ENCODE results near the gene PAM.
"Not testable (repeated sequence)": the region's sequence is repeated elsewhere in the genome, so short reads cannot be mapped to it uniquely, and the experiment has no call there.

The PAM gene

DNA sequence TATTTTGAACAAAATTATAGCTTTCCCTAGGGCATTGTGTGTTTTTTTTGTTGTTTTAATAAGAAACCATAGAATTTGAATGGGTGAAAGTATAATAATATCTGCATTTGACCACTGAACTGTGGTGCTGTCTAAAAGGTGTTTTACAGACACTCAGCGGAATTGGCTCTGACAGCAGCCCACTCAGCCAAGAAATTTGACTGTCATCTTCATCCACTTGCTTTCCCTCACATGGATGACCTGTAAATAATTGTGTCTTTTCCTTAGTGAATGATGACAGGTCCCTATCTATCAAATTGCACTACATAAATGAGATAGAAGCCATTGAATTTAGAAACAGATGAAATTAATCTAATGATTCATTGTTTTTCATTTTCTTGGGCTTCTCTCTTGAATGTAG lies 150.0 kb downstream of the PAM start:
- DNase-seq, result no peak

DNA sequence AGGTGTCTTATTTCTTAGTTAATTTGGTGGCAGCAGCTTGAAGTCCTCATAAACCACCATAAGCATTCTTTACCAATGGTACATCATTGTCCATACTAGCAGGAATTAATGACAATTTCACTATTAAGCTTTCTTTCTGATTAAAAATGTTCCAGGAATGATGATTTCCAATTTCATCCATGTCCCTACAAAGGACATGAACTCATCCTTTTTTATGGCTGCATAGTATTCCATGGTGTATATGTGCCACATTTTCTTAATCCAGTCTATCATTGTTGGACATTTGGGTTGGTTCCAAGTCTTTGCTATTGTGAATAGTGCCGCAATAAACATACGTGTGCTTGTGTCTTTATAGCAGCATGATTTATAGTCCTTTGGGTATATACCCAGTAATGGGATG lies 152.0 kb downstream of the PAM start:
- not testable (repeated sequence) for DNase-seq

DNA sequence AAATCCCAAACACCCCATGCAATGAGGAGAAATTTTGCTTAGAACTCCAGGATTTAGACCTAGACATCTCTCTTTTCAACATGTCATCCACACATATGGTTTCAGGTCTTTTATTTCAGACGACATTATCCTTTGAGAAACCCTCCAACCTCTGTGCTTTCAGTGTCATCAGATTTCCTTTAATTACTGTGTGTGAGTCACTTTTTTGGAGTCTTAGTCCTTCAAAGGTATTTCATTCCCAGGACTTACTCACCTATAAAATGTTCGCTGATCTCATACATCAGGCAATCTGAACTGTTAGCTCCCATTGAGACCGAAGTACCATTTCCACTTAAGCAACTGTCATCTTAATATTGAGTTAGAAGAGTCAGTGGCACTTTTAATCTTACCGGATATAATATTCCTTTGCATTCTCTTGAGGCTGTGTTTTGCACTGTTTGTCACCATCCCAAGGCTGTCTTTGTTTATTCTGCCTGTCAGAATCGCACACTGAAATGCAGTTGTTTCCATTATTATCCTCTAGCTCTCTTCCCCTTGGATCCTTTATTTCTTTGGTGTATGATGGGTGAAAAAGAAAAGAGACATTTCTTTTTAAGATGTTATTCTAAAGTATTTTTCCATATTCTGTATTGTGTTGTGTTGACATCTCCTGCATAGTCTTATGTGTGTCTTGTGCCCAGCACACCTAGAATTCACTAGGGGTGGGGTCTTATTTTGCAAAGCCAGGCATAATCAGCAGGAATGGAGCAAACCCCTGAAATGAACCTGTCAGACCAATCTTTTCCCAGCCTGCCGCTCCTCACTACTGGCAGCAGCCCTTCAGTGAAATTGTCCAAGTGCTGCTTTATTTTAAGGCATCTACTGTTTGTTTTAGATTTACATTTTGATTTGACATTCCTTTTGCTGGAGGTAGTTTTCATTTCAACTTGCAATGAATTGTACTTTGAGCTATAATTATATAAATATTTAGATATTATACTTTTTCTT lies 155.4 kb downstream of the PAM start:
- DNase-seq, result no peak

DNA sequence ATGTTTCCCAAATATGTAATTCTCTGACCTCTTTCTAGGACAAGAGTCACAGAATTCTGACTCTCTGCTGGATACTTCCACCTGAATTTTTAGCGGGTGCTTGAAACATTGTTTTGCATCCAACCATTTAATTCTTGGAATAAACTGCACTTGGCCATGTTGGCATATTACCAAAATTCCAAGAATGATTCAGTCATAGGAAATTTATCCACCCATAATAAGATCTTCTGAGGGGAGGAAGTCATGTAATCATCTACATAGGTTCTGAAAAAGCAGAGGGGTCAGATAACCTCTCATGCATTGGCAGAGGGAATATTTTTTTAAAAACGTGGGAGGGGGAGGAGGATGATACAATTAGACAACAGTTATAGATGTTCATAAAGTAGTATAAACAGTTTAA lies 156.9 kb downstream of the PAM start:
- DNase-seq, result no peak

DNA sequence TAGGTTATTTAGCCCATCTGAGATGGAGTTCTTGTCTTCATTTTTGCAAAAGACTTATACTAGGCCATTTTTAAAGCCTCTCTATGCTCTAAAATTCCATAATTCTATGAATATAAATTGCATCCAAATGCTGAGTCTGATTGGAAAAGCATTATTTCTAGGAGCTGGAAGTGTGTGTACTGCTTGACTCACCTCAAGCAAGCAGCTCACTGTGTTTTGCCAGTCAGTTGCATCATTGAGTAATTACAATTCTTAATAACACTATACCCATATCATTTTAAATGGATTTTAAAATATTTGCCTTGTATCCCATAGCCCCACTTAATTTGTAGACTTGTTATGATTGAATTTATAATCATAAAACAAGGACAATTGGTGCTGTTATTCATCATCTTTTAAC lies 161.0 kb downstream of the PAM start:
- DNase-seq, result no peak

DNA sequence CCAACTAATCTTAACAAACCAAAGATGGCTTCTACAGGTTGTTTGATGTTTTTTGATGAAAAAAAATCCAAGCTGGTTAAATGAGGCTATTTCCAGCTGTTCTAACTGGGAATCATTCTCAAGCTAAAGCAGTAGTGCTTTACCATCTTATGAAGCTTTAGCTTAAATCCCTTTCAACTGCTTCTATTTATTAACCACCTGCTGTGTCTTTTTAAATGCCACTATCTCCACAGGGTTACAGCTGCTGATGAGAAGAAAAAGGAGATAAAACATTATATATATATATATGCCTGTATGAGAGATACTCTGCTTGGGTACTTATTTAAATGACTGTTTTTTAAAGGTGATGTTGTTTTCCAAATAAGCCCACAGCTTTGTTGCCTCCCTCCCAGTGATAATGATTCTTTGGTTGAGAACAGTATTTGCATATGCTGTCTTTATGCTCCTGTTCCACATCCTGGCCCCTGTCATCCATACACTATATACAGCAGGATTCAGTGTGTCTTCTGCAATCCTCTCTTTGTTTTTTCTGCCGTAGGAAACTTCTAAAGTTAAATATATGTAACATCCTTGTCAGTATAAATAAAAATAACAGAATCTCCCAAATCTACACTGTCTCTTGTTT lies 164.0 kb downstream of the PAM start:
- DNase-seq, result no peak

DNA sequence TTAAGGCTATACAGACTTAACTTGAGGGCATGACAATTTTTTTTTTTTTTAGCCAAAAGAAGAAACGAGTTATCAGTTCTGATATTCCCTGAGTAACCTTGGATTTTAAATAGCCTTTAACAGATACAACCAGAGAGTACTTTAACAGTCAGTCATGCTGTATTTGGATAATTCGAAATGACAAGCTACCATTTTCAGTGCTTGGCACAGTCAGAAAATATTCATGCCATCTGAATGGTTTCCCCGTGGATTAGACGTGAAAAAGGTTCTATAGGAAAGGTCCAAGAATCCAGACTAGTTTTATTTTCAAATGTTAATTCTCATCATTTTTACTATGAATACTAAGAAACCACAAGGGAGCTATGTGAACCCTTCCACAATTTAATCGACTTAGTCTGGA lies 165.7 kb downstream of the PAM start:
- DNase-seq, result no peak

DNA sequence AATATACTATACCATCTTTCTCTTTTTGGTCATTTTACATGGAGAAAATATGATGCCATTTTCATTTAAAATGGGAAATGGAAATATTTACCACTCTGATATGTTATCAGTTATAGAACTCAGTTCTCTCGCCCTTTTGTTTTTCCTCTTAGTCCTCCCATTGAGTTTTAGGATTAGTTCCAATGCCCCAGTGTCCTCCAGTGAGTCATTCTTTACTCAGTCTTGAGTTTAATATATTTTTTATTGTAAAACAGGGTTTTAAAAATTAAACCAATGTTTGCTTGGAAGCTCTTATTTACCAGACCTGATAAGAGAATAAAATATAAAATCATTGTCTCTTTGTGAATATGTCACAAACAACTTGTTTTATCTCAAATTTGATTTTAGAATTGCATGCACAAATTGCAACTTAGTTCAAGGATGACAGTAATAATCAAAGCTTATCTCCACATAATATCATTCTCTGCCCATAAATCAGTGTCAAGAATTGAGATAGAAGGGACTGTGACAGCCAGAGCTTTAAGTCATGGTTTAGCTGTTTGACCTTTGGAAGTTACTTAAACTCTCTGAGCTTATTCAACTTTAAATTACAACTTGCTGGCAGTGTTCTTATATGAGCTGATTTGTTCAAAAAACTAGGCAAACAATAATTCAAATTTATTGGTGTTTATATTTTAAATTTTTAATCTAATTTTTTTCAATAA lies 166.4 kb downstream of the PAM start:
- no peak for DNase-seq

DNA sequence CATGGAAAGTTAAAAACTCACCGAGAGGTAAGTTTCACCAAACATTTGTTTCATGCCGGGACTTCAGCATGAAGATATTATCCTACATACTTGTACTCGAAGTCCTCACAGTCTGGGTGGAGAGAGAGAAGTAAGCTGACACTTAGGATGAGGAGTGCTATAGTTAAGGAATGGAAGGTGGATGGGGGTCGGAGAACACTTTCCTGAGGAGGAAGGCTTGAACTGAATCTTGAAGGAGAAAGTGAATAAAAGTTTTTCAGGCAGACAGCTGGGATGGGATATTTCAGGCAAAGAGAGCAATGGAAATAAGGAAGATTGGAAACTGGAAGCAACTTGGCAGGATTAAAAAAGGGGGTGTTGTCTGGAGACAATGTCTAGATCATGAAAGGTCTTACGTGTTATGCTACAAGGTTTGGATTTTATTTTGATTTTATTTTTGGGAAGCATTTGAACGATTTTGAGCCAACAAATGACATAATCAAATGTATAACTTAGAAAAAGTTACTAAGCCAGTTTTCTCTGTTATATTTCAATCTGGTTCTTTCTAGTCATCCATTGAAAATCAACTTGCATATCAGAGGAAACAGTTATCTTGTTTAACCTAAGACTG lies 167.1 kb downstream of the PAM start:
- DNase-seq, result no peak

DNA sequence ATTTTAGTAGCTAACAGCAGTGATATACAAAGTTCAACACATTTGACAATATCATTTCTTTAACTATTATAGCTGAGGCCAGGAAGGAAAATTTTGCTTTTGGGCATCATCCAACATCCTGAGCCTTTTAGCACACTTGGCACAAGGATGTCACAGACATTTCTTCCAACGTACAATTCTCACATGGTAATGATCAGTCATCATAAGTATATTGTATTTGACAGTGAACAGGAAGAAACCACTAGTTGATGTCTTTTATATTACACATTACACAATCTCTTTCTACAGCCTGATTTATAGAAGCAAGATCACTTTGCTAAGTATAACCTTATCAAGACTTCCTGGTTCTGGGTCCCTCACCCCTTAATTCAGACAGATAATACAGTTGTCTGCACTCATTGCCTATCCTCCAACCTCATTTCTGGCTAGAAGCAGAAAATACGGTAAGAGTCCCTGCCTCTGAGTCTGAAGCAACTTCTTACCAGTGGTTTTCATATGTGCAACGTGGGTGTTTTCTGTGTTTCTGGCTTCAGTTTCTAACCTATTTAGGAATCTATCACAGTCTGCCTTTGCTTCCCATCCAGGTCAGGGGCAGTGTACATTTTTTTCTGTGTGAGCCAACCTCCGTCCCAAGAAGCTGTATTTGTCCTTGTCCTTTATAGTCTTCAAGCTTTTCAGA lies 167.8 kb downstream of the PAM start:
- DNase-seq, result no peak

DNA sequence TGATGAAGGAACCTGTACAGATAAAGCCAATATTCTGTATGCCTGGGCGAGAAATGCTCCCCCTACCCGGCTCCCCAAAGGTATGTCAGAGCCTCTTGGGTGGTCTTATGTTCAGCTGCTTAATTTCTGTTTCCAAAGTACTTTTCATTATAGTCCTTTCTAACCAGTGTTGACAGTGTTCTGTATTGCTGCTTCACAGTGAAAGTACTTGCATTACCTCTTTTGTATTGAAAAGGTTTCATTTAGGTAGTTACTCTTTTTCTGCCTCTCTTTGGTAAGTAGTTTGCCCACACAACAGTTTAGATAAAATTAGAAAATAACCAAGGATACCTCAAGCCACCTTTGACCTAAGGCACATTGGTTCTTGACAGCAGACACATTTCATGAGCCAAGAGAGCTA lies 169.9 kb downstream of the PAM start:
- no peak for DNase-seq

DNA sequence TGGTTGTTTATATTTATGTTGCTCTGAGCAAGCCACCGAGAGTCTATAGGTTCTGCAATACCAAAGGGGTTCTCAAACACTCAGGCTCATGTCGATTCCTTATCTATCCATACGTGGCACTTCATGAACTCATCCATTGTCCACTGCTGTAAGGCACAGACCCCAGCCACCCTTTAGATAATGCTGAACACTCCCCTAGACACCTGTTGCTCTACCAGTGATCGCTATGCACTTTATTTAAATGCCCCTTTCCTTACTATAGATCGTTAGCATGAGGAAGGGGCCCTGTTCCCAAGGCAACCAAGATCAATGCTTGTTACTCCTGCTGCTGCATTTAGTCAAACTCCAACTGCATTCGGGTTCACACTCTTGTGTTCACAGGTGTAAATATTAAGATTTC lies 171.9 kb downstream of the PAM start:
- no peak for DNase-seq

DNA sequence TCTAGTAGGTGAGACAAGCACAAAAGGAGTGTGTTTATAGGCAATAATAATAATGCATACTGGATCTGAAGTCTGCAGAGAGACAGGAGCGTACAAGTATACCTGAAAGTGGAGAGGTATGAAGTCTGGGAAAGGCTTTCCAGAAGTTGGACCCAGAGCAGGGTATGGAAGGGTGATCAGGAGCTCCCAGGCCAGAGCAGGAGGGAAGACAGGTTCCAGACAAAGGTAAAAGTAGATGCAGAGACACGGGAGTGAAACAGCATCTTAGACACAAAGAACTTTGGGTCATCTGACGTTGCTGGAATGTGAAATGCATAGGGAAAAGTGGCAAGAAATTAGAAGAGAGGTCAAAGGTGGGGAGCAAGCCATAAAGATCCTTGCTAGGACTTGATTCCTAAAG lies 175.1 kb downstream of the PAM start:
- DNase-seq, result no peak

DNA sequence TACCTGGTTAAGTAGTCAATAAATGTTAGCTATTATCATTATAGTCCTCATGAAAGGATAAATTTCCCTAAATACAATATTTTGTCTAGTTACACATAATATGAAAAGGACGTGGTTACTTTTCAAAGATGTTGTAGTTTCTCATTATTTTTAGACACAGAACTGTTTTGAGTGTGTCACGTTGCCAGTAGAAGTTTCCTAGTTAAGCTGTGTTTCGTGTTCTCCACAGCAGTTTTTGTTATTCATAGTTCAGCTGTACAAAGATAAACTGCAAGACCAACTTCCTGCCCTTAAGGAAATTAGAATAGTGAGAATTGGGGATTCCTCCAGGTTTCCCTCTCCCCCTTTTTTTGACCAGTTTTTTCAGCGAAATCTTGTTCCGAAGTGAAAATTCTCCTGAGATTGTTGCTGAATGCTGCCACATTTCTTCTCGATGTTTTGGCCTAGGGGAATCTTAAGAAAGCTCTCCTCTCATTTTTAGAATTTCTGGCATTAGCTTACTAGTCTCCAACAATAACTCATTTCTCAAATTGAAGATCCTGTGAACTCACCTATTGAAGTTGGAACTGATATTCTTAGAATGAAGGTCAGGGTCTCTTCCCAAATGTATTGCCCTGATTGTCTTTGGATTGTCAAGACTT lies 176.1 kb downstream of the PAM start:
- no peak for DNase-seq

DNA sequence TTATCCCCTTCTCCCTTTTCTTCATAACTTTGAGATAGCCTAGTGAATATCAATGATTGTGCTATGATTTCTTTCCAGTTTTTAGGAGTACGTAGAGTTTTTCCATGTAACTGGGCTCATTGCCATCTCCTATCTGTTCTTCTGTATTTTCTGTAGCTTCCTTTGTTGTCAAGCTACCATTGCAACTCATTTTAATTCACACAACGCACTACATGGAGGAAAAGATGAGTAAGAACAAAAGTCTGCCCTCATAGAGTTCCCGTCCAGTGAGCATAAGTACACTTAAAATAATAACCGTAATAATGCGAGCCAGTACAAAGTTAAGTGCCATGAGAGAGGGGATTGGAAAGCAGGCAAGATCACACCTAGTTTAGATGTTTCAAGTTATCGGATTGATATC lies 177.7 kb downstream of the PAM start:
- DNase-seq, result no peak

DNA sequence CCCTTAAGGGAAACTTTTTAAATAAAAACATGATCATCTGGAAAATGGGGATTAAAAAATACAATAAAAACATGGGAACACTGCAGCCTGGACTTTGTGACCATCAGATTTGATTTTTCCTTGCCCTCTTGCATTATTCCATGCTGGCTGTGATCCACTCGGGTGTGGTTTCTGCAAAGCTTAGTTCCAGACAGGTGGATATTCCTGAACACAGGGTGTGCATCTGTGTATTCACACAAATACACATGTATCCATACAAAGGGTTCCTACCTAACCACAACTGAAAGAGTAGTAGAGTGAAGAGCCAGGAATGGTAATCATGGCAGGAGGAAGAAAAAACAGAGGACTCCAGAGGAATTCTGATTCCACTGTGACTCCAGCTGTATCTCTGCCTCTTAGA lies 178.2 kb downstream of the PAM start:
- no peak for DNase-seq

DNA sequence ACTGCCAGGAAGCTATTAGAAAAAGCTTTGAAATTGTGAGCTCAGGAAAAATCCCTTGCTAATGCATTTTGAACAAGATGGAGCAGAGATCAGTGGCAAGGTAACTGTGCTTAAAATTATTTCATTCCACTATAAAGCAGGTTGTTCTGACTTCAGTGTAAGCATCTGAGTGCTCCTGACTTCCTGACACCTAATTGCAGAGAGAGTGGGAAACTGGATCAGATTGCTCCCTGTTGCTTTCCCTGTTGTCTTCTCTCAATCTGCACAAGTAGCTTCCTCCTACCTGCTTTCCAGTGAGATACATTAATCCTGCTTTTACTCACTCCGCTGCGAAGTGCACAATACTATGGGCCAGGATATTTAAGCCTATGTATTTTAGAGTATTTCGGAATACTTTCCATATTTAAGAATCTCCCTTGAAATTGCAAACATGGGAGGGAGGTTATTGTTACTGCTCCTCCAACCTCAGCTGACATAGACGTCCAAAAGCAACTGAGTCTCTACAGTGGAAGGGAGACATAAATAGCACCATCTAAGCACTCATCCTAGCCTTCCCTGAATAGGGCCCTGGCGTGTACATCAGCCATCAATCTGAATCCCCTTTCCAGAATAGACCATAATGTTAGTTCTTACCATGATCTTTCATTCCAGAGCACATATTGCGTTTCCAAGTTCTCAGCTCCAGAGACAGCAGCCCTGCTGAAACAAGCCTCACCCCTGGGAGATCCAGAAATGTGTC lies 178.8 kb downstream of the PAM start:
- DNase-seq, result no peak

DNA sequence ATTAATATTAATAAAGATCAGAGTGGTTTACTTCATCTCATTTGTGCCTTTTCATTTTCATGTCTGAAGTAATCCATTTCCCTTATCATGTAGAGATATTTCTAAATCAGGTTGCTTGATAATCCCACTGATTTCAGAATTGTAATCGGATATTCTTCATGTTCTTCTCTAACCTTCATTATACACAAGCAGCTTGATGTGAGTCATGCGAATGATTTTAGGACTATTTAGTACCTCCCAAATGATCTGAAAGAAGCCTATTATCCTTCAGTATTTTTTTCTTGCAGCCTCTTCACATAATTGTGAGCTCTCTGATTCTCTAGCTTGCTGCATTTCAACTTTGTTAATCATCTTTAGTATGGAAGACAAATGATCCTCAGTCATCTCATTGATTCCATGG lies 182.8 kb downstream of the PAM start:
- DNase-seq, result no peak

DNA sequence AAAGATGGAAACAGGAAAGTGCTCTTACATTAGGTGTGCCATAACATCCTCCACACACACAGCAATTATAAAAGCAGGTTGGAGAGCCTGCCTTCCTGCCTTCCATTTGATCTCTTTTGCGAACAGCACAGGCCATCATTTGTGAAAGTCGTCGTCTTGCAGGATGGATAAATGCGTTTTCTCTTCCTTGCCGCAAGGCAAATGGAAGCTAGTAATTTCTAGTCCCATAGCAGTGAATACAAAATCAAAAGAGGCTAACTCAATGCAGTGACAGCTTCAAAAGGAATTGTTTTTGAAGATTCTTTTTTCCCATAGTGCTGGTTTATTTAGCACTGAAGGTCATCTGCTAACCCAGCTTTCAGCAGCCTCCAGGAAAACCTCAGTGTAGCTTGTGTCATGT lies 186.0 kb downstream of the PAM start:
- DNase-seq, result no peak

DNA sequence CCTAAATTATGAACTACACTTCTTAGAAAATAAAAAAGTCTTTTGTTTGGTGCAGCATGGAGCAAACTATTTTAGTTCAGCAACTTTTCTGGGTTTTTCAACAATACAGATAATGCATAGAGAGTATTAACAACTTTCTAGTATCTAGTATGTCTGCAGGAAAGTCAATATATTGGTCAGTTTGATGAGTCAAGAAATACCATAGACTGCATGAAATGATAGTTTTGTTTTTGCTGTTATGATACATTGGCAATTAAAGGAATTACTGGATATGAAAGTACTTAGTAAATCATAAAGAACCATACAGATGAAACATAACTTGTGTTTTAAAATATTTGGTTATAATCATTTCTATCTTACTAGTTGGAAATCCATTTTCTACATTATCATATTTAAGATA lies 191.3 kb downstream of the PAM start:
- no peak for DNase-seq

DNA sequence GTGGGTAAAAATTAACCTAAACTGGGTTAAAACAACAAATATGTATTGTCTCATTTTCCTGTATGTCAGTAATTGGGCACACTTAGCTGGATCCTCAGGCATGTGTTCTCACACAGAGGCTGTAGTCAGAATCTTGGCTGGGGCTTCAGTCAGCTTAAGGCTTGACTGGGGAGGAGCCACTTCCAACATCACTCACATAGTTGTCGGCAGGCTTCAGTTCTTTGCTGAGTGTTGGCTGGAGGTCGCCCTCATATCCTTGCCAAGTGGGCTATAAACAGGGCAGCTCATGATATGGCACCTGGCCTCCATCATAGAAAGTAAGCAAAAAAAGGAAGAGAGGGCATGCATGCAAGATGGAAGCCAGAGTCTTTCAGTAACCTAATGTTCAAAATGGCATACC lies 191.9 kb downstream of the PAM start:
- no peak for DNase-seq

DNA sequence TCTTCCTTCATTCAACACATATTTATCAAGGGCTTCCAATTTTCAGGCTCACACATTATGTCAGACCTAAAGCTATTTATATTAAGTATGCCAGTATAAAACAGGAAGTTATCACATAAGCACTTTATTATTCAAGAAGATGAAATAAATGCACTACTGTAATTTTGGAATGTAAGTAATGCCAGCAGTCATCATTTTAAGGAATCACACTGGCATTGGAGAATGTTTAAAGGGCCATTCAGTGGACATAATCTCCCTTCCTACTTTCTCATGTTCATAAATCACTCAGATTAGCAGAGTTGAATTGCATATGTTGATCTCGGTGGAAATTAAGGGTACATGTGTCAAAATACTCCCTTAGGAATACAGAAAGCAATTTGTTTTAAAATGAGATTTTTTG lies 200.4 kb downstream of the PAM start:
- no peak for DNase-seq

Measured in effector CD4-positive, alpha-beta T cell (primary cell).